Retinal pigment epithelial cell (primary cell): ENCODE data around the gene MMP7.
A peak's percentile ranks its signal among the peaks of the same experiment; 100 is the strongest.

Source experiments
- DNase-seq: peaks from one replicate; pipeline ENCODE4 v3.0.0-alpha.2; 2010; ENCODE audit warnings: low read depth
- H3K4me3 ChIP-seq: 2 replicates; pipeline ENCODE4 v1.5.1; 2011; ENCODE audit warnings: mild to moderate bottlenecking, low read length, control low read depth, moderate library complexity
- TF ChIP-seq, protein P1 (sequence below): conservative IDR thresholded peaks from 2 replicates; pipeline ENCODE4 v1.5.1; 2011; ENCODE audit warnings: low read depth, low read length, control low read depth, inconsistent platforms

Gene MMP7

DNA sequence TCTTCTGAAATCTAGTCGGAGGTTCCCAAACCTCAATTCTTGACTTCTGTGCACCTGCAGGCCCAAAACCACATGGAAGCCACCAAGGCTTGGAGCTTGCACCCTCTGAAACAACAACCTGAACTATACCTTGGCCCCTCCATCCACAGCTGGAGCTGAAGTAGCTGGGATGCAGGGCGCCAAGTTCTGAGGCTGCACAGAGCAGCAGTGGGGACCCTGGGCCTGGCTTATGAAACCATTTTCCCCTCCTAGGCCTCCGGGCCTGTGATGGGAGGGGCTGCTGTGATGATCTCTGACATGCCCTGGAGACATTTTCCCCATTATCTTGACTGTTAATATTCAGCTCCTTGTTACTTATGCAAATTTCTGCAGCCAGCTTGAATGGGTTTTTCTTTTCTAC, 38.3 kb upstream of the MMP7 start:
- TF ChIP-seq, protein P1, sequence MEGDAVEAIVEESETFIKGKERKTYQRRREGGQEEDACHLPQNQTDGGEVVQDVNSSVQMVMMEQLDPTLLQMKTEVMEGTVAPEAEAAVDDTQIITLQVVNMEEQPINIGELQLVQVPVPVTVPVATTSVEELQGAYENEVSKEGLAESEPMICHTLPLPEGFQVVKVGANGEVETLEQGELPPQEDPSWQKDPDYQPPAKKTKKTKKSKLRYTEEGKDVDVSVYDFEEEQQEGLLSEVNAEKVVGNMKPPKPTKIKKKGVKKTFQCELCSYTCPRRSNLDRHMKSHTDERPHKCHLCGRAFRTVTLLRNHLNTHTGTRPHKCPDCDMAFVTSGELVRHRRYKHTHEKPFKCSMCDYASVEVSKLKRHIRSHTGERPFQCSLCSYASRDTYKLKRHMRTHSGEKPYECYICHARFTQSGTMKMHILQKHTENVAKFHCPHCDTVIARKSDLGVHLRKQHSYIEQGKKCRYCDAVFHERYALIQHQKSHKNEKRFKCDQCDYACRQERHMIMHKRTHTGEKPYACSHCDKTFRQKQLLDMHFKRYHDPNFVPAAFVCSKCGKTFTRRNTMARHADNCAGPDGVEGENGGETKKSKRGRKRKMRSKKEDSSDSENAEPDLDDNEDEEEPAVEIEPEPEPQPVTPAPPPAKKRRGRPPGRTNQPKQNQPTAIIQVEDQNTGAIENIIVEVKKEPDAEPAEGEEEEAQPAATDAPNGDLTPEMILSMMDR: no peak
- DNase-seq: no peak

GRCh38 chr11:102566112-102566511, 35.6 kb upstream of the MMP7 start:
- TF ChIP-seq, protein P1: no peak
- no peak for DNase-seq
- H3K4me3 ChIP-seq: no peak overlapping the region

More for the DNA sequence above, 38.3 kb upstream of the MMP7 start:
- H3K4me3 ChIP-seq: no peak overlapping the region

DNA sequence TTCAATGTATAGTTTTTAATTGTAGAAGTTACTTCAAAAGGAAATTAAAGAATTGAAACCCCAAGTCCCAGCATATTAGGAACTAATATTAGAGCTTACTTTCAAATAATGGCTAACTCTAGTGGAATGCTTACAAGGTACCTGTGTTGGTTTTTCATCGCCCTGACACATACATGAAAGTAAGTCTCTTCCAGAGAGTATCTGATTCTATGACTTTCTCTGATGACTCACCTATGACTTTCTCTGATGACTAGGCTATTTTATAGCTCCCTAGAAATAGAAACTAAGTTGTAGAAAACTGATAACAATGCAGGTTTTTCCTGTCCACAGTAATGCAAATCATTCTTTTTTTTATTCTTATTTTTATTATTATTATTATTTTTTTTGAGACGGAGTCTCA, 33.6 kb upstream of the MMP7 start:
- no peak overlapping the region for H3K4me3 ChIP-seq
- TF ChIP-seq, protein P1: no peak
- peak; percentile 24 for DNase-seq

DNA sequence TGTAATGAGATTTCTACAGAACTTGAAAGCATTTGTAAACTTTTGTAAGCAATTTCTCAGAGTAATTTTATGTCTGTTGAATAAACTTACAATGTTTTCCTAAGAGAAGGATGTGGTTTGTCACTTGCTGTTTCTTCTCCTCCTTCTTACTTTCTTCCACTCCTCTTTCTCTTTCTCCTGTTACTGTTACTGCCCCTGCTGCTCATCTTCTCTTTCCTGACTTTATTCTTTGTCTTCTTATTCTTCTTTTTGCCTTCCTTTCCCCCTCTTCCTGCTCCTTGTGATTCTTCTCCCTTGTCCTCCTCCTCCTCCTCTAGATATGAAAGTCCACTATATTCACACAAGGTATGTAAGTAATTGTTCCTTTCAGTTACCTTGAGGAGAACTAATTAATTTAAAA, 31.1 kb upstream of the MMP7 start:
- DNase-seq: no peak
- H3K4me3 ChIP-seq: no peak overlapping the region
- TF ChIP-seq, protein P1: no peak

- H3K4me3 ChIP-seq: peak overlapping the region; percentile 20
- DNase-seq: peak; percentile 99
- TF ChIP-seq, protein P1: no peak
These were observed 30.0 kb upstream of the MMP7 start for GRCh38 chr11:102560555-102561011.

DNA sequence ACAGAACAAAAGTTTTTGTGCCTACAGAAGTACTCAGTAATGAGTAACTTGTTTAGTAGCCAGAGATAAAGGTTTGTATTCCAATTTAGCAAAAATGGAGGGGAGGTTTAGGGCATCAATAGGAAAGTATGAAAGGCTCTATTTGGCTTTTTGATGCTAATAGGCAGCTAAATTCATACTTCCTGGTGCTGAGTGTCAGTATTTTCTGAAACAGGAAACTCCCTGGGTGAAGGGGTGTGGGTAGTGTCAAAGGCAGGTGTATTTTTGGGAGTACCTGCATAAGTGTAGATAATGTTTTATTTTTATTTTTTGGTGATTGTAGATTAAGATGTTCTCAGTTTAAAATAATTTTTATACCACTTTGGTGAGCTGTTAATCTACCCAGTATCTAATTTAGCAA, 29.3 kb upstream of the MMP7 start:
- TF ChIP-seq, protein P1: no peak
- no peak overlapping the region for H3K4me3 ChIP-seq
- DNase-seq: no peak

GRCh38 chr11:102555091-102555490, 24.5 kb upstream of the MMP7 start:
- no peak for DNase-seq
- H3K4me3 ChIP-seq: no peak overlapping the region
- TF ChIP-seq, protein P1: no peak
